ENCODE measurements around the gene RORB. TPM values are rescaled to one million over a fixed set of nuclear protein-coding genes. Genes with fewer than 3 reads are reported as not detected.

RORB gene
- total RNA-seq, 1 donor from 2014 or later: 2.7 TPM

- Histone ChIP-seq H3K9me3 (no peaks in the 10 kb centered on the region), H3K27ac (no peak overlapping the region), H3K36me3 (no peaks in the 10 kb centered on the region), H3K27me3 (no peaks in the 10 kb centered on the region), H3K4me1 (no peaks in the 10 kb centered on the region), H3K4me3 (no peak overlapping the region)
- TF ChIP-seq POLR2AphosphoS5 (IDR thresholded peaks at IDR 0.05; ENCODE audit: insufficient read depth in 1 of 2, low read depth in 1 of 2) (no peak), CTCF (IDR thresholded peaks at IDR 0.05) (no peak), POLR2A (IDR thresholded peaks at IDR 0.05) (no peak)
- no peak for DNase-seq (ENCODE audit: extremely low spot score in 2 of 2)
- intact Hi-C loops (cut with DNase I): no loop called here
Measured at GRCh38 chr9:74691058-74691457, 193.9 kb downstream of the RORB start.

- intact Hi-C loops (cut with DNase I): no loop called here
- H3K27ac ChIP-seq: no peak overlapping the region
- no peaks in the 10 kb centered on the region for H3K27me3 ChIP-seq
- TF ChIP-seq POLR2A (IDR thresholded peaks at IDR 0.05): no peak
- no peak for TF ChIP-seq POLR2AphosphoS5 (IDR thresholded peaks at IDR 0.05; ENCODE audit: insufficient read depth in 1 of 2, low read depth in 1 of 2)
- no peak for TF ChIP-seq CTCF (IDR thresholded peaks at IDR 0.05)
- H3K9me3 ChIP-seq: no peaks in the 10 kb centered on the region
- DNase-seq (ENCODE audit: extremely low spot score in 2 of 2): no peak
- H3K4me3 ChIP-seq: no peak overlapping the region
- H3K36me3 ChIP-seq: no peaks in the 10 kb centered on the region
- no peaks in the 10 kb centered on the region for H3K4me1 ChIP-seq
Measured at GRCh38 chr9:74696520-74696919, 199.4 kb downstream of the RORB start.

GRCh38 chr9:74697535-74697934 is 200.4 kb downstream of the RORB start:
- TF ChIP-seq POLR2A (IDR thresholded peaks at IDR 0.05): no peak
- TF ChIP-seq POLR2AphosphoS5 (IDR thresholded peaks at IDR 0.05; ENCODE audit: insufficient read depth in 1 of 2, low read depth in 1 of 2): no peak
- no peak for TF ChIP-seq CTCF (IDR thresholded peaks at IDR 0.05)
- no peak for DNase-seq (ENCODE audit: extremely low spot score in 2 of 2)
- H3K27ac ChIP-seq: no peak overlapping the region
- no peaks in the 10 kb centered on the region for H3K36me3 ChIP-seq
- H3K9me3 ChIP-seq: no peaks in the 10 kb centered on the region
- no peak overlapping the region for H3K4me3 ChIP-seq
- no peaks in the 10 kb centered on the region for H3K4me1 ChIP-seq
- intact Hi-C loops (cut with DNase I): no loop called here
- no peaks in the 10 kb centered on the region for H3K27me3 ChIP-seq

GRCh38 chr9:74711341-74711740 is 214.2 kb downstream of the RORB start:
- Histone ChIP-seq H3K4me3 (no peak overlapping the region), H3K4me1 (no peaks in the 10 kb centered on the region), H3K27me3 (no peaks in the 10 kb centered on the region), H3K27ac (no peak overlapping the region), H3K9me3 (no peaks in the 10 kb centered on the region), H3K36me3 (no peaks in the 10 kb centered on the region)
- intact Hi-C loops (cut with DNase I): no loop called here
- DNase-seq (ENCODE audit: extremely low spot score in 2 of 2): no peak
- TF ChIP-seq CTCF (IDR thresholded peaks at IDR 0.05): no peak

GRCh38 chr9:74718709-74719108 is 221.6 kb downstream of the RORB start:
- Histone ChIP-seq H3K4me3 (no peak overlapping the region), H3K4me1 (no peaks in the 10 kb centered on the region), H3K27me3 (no peaks in the 10 kb centered on the region), H3K27ac (no peak overlapping the region), H3K9me3 (no peaks in the 10 kb centered on the region), H3K36me3 (no peaks in the 10 kb centered on the region)
- intact Hi-C loops (cut with DNase I): no loop called here
- DNase-seq (ENCODE audit: extremely low spot score in 2 of 2): no peak
- TF ChIP-seq POLR2A (IDR thresholded peaks at IDR 0.05) (no peak), POLR2AphosphoS5 (IDR thresholded peaks at IDR 0.05; ENCODE audit: insufficient read depth in 1 of 2, low read depth in 1 of 2) (no peak), CTCF (IDR thresholded peaks at IDR 0.05) (no peak)

Measured in vagina (tissue), 2 donors.